Activated naive CD4-positive, alpha-beta T cell treated with anti-CD3 and anti-CD28 coated beads, Interleukin-2, amount 50 U/mL, for 16 hours (primary cell): ENCODE measurements around the gene KCP.

Experiments used
- DNase-seq: peaks from one replicate; pipeline ENCODE4 v3.0.0-alpha.2; 2020

KCP gene

DNA sequence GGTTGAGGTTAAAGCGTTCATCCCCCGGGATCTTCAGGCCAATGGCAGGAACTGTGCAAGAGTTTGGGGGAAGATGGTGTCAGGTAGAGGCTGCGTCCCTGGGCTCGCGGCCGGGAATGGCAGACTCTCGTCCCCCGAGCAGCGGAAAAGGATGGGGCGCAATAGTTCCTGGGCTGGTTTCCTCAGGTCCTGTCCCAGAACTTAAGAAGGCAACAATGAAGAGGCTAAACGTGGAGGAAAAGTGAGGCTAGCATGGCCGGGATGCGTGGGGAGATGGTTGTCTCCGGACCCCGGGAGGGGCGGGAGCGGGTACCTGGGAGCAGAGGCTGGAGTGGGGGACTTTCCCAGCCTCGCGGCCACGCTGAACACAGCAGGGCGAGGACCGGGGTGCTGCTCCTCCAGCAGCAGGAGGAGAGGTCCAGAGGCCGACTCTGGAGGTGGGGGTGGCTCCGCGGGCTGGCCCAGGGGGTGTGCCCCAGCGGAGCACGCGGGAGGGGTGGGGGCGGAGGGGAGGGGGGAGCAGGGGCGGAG lies 28.1 kb upstream of the KCP start:
- no peak for DNase-seq

DNA sequence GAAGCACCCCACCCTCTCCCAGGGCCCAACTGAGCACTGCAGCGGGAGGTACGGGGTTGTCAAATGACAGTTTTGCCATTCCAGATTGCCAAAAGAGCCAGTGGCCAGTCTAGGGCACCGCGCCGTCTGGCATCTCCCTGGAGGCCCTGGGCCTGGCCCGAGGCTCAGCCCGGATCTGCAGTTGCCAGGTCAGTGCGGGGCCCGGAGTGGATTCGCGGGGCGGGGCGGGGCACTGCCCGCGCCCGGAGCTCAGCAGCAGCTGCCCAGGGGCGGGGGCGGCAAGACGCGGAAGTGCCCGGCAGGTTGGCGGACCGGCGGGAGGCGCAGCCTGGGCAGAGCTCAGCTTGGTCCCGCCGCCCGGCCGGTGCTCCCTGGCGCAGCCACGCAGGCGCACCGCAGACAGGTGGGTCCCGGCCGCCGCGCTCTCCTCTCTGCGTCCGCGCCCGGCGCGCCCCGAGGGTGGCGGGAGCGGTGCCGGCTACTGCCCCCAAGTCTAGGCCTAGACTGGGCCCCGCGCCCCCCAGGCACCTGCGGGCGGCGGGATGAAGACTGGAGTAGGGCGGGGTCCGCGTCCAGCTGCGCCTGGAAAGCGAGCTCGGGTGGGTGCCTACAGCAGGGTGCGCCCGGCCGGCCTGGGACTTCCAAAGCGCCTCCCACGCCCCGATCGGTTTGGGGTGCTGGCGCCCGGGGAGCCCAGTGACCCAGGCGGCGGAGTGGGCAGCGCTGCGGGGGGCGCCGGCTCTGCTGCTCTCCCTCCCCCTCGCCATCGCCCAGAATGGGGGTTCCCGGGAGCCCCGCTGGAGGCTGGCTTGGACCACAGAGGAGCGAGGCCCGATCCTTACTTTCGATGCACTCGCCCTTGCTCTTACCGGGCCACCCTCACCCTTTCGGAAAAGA lies 27.4 kb upstream of the KCP start, which contains the start of gene IRF5:
Gene IRF5 (plus strand): TSS at position 281 of the 897 bp plus-strand sequence. CDS start 4,155 bp downstream, outside the sequence.
- no peak for DNase-seq

DNA sequence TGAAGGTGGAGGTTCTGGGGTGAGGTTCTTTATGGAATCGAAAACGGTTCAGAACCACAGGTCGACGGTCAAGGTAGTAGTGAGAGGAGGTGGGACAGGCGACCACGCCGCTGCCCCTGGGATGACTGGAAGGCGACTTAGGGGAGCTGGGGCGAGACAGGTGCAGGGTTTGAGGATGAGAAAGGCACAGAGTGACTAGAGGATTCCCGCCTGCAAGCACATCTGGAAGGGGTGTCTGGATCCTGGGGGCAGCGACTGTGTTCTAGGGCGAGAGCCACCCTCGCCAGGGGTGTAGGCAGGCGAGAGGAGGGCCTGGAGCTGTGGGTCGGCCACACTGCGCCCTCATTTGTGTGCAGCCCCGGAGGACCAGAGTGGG lies 26.8 kb upstream of the KCP start:
- DNase-seq = no peak

DNA sequence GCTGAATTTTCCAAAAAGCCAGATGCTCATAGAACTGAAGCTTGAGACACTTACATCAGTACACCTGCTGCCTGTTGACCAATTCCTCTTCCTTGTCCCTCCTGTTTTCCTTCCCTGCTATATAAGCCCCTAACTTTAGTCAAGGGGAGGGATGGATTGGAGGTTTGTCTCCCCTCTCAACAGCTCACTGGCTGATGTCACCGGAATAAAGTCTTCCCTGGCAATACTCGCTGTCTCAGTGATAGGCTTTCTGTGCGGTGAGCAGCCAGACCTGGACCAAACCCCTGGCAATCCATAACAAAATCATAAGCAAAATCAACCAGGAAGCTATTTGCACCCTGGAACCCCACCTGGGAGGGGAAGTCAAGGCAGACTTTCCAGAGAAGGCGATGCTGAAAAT lies 26.3 kb upstream of the KCP start:
- DNase-seq = no peak

DNA sequence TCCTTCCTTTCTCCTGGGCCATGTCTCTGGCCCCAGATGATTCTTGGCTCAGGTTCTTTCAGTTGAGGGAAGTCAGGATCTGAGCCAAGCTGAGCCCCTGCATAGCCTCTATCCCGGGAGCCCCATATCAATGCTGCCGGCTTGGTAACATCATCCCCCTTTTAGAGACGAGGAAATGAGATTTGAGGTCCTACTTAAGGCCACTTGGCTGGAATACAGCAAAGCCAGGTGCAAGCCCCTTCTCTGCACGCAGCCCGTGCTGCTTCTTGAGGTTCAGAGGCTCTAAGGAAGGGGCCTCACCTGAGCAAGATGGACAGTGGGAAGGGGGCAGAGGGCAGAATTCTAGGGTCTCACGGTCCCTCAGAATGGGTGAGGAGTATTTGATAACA lies 24.8 kb upstream of the KCP start:
- DNase-seq = no peak

DNA sequence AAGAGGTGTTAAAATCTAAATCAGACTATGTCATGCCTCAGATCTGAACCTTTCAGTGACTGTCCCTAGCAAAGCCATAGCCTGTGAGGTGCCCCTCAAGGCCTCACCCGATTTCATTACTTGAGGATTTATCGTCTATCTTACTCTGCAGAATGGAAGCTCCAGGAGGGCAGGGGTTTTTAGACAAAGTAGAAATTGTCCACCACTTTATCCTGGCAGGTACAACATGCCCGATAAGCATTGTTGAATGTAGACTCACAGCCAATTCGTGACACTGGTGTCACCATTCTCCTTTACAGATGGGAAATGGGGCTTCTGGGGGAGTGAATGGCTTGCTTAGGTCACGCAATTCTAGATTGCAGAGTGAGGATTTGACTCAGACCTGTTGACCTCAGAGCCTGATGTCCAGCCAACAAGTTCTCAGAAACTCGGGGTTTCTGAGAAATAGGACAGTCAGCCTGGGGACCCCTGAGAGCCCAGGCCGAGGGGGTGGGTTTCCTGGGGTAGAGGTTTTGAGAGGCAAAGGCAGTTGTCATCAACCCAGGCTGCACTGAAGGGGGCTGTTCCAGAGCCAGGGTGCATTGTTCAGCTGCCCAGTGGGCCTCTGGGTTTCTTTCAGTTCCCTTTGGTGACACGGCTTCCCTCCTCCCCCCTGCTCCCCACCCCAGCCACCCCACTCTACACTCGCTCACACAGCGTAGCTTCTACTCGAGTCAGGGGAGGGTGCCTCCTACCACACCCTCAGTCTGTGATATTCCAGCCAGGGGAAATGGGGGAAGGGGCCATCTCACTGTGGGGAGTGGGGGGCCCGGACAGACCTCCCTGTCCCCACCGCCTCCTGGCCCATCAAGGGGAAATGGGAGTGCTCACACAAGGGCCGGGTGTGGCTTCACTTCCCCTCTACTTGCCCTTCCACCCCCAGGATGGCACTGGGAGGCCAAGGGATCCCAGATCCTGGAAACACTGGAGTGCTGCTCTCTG lies 24.1 kb upstream of the KCP start:
- DNase-seq = no peak

DNA sequence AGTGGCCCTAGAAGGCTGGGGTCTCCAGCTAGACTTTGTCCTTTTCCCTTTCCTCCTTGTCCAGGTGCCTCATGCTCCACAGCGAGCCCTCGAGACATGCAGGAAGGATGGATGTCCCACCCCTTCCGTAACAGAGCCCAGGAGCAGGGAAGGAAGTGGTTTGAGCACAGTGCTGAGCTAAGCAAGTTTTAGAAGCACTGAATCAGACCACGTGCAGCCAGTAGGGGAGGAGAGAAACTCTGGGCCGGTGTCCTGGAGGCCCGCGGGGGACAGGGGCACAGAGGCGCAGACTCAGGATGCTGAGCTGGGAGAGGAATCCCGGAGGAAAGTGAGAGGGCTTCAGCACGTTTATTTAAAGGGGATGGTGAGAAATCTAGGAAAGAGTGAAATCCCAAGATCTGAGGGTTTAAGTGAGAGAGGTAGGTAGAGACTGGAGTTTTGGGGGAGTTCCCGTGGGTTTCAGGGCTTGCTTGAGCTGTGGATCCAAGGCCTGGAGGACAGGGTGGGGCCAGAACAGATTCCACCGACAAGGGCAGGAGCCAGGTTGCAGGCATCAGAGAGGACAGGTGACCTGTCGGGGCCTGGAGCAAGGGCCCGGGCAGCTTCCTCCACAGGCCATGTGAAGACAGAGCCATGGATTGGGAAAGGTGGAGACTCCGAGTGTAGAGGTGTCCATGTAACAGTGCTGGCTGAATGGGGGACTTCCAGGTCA lies 22.8 kb upstream of the KCP start:
- DNase-seq = peak; percentile 34

DNA sequence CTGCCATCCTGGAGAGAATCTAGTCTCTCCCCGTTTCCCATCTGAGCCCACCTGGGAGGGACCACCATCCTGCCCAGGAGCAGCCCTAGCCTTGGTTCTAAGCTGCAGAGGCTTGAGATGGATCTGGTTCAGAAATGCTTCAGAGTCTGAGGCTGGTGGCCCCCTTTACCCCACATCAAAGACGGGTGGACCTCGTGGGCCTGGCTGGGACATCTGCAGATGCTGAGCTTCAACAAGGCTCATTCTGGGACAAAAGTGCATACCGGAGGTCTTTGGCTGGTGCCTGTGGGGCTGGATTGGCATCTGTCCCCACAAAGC lies 22.3 kb upstream of the KCP start:
- DNase-seq = no peak

DNA sequence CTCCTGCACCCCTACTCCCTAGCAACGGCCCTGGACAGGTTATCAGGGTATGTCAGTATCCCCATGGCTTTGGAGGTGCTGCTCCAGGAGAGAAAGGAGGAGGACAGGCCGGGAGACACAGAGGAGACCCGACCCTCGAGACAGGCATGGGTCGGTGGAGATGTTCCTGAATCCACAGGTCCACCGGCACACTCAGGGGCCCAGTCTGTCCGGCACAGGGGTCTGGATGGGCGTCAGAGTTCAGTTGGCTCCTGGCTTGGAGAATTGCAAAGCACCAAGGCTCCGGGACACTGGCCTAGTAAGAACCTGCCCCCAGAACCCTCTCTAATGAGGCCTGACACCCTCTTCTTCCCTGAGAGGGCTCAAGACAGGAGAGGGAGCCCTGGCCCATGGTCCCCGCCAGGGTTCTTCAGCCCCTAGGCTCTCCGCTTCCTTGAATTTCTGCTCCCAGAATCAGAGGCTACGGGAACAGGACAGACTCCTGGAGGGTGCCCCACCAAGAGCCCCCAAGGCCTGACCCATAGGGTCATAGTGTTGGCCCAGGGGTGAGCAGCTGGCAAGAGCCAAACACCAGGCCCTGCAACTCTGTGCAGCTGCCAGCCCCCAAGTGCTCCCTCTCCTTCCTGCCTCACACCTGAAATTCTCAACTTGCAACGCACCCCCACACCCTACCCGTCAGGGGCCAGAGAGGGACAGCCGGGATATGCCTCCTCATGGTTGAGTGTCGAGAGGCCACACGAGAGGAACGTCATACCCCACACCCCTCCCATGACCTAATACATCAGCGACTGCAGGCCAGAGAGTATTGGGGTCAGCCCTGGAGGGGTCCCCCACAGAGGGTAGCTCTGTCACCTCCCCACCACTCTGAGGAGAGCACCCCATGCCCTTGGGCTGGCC lies 21.7 kb upstream of the KCP start:
- DNase-seq = no peak

DNA sequence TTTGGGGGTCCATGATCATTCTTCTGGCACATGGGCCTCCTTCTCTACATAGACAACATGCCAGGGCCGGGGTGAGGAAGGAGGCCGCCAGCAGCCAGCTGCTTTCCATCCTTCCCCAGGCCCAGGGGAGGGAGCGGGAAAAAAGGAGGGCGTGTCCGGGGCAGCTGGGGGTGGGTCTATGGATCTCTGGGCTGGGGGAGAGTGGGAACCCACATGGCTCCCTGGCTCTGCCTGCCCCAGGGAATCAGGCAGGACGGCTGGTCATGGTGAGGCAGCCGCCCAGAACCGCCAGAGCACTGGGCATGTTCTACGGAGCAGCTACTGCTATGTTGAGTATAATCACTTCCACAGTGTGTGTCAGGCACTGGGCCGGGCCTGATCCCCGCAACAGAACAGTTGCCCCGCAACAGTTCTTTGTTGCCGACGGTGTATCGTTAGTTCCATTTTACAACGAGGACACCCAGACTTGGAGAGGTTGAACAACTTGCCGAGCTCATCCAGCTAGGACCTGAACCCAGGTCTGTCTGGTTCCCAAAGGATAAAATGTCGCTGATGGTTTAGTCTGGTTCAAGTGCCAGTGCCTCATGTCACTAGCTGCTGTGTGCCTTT lies 20.8 kb upstream of the KCP start:
- DNase-seq = no peak

DNA sequence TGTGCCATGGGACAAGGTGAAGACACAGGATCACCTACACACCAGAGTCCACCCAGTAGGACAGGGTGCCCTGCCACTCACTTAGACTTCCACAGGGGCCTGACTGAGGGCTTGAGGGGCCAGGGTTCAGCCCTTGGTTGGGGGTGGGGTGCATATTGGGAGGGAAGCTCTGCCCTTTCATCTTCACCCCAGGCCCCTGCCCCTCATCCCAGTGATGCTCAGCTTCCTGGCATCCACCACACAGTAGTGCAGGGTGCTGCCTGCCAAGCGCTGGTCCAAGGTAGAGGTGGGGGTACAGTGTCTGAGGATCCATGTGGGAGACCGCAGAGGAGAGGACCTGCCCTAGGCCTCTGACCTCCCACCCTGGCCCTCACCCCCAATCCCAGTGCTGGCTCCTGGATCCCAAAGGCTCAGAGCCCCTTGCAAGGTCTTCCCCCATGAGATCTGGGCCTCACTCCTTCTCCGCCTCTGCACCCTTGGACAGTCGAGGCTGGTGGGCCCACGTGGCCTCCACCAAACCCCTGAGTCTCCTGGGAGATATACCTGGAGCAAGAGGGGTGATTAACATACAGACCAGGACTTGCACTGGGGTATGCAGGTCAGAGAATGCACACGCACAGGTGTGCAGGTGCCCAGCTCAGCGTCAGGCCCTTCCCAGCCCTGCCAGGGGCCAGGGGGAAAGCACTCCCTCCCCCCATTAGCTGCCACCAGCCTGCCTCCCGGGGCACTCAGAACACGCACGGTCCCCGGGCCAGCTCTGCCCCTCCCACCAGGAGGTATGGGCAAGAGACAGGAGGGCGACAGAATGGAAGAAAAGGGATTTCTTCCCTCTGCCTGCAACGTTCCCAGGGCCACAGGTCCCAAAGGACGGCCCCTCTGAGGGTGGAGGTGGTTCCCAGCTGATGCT lies 18.6 kb upstream of the KCP start:
- DNase-seq = no peak

DNA sequence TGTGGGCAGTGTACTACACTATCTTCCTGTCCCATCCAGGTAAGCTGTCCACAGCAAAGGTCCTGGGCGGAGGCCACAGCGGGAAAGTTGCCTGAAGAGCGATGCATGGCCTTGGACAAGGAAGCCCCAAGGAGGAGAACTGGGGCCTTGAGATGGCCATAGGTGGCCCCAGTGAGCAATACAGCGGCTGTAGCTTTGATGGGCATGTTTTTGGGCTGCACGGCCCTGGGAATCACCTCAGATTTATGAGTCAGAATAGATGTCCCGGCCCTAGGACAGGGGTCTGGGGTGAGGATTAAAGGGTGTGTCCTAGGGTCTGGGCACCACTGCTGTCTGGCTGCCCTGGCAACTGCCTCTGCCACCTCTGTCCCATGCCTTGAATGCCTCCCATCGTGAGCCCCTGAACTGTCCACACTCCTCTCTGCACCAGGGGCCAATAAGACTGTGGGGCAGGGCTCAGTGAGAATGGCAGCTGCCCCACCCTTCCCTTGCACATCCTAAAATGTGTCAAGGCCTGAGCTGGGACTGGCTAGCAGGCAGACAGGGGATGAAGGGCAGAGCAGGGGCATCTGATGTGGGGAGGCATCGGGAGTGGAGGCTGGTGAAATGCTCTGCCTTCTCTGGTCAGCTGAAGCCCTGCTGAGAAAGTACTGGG lies 17.8 kb upstream of the KCP start:
- no peak for DNase-seq

DNA sequence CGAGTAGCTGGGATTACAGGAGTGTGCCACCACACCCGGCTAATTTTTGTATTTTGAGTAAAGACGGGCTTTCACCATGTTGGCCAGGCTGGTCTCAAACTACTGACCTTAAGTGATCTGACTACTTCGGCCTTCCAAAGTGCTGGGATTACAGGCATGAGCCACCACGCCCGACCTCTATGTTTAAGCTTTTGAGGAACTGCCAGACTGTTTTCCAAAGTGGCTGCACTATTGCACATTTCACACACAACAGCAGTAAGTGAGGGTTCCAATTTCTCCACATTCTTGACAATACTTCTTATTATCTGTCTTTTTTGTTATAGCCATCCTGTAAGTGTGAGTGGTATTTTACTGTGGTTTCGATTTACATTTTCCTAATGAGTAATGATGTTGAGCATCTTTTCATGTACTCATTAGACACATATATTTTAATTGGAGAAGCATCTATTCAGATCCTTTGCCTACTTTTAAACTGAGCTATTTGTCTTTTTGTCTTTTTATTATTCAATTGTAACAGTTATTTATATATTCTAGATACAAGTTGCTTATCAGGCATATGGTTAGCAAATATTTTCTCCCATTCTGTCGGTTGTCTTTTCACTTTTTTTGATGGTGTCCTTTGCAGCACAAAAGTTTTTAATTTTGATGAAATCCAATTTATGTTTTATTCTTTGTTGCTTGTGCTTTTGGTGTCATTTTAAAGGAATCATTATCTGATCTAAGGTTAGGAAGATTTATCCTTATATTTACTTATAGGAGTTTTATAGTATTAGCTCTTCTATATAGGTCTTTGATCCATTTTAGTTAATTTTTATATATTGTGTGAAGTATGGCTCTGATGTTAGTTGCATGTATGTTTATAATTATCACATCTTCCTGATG lies 14.4 kb upstream of the KCP start:
- no peak for DNase-seq

DNA sequence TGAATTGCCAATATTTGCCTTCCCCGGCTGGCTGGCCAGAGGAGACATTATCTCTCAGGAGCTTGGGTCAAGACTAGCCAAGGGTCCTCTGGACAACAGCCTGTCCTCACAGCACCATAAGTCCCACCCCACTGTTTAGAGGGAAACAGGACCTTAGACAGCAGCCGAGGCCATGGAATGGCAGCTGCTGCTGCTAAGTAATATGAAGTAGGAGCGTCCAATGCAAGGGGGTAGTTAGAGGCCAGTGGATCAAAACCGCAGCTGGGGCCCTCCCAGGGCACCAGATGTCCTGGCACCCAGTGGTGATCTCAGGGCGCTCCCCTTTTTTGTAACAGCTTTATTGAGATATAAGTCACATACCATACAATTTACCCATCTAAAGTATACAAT lies 12.9 kb upstream of the KCP start:
- DNase-seq = no peak

DNA sequence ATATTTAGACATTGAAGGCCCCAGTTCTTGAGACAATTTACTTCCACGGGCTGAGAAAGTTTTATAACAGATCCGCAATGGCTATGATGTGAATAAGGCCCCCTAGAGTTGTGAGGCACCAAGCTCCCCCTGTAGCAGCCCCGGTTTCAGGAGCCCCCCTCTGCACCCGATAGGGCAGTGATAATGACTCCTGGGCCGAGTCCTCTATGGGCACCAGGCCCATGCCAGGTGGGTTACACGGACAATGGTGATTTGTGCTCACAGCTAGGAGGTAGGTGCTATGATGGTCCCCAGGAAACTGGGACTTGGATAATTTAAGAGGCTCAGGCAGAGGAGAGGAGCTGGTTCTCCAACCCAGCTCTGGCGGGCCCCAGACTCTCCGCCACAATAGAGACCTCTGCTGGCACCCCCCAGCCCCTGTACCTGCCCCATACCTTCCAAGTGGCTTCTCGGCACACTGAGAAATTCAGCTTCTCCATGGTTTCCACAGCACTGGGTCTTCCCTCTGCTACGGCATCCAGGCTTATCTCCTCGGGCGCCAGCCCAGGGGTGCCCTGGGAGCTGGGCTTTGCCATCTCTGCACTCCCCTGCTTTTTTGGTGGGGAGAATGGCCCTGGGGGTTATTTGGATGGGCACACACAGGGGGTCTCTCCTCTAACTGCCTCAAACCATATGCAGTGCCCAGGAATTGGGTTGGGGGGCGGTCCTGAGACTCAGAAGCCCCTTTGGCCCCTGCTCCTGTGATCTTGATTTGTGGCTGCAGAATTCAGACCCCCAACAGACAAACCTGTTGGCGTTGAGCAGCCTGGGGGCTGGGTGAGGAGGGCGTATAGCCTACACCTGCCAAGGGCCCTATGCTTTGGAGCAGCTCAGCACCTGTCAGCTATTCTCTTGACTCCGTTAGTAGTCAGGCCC lies 12.2 kb upstream of the KCP start:
- no peak for DNase-seq

DNA sequence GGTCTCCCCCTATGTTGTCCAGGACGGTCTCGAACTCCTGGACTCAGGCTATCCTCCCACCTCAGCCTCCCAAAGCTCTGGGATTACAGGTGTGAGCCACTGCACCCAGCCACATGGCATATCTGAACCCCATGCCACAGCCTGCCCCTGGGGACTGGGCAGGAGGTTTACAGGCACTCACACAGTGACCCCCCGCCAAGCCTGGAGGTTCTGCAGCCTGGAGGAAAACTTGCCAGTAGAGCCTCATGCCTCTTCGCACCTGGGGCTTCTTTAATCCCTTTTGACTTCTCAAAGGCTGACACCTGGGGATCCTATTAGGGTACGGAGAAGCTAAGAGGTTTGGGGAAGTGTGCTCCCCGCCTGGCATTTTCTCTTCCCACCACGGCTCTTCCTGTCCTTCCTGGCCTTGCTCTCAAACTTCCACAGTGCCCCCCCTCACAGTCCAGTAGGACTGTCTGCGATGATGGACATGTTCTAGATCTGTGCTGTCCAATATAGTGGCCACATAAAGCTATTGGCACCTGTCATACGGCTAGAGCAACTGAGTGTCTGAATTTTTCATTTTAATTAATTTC lies 11.4 kb upstream of the KCP start:
- DNase-seq = no peak

DNA sequence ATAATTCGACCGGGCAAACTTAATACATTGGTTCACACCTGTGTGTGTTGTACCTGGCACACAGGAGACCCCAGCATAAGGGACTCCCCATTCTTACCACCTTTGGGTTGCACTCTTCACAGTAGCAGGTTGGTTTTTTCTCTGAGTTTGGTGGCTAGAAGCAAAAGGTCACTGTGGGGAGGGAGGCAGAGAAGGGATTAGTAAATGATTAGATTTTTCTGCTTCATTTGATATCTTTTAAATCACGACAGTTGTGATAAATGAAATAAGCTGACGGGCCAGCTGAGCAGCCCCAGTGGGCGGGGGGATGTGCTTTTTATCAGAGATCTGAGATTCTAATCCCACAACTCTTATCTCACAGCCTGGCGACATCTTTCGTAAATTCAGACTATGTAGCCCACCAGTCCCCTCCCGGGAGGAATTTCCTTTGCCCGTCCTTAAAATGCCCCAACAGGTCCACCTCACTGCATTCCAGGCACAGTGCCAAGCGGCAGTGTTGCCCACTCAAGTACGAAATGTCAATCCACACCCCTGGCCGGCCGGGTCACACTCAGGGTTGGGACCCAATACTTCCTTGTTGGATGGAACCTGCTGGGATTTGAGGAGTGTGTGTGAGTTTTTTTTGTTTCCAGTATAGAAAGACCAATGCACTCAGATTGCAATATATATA lies 10.5 kb upstream of the KCP start:
- no peak for DNase-seq
